Trophoblast cell (in vitro differentiated cells and primary cell): ENCODE measurements around the gene DDX17.

Experiments
- DNase-seq, 2 donors: peaks; one replicate each; pipeline ENCODE4 v3.0.0-alpha.2; 2016
- H2AFZ ChIP-seq: 2 replicates; pipeline ENCODE4 v1.6.1; 2013; ENCODE audit warnings: low read length, moderate library complexity, mild to moderate bottlenecking; ENCODE audit not compliant: insufficient read depth, poor library complexity
- H2AK5ac ChIP-seq: 2 replicates; pipeline ENCODE4 v1.6.1; 2013; ENCODE audit warnings: mild to moderate bottlenecking, low read length
- H2BK120ac ChIP-seq: 2 replicates; pipeline ENCODE4 v1.6.1; 2013; ENCODE audit warnings: low read length, mild to moderate bottlenecking, moderate library complexity; ENCODE audit not compliant: insufficient read depth, poor library complexity
- H2BK12ac ChIP-seq: 2 replicates; pipeline ENCODE4 v1.6.1; 2013; ENCODE audit warnings: mild to moderate bottlenecking, low read length, moderate library complexity
- H2BK5ac ChIP-seq: 2 replicates; pipeline ENCODE4 v1.6.1; 2013; ENCODE audit warnings: low read length, low read depth, moderate library complexity, mild to moderate bottlenecking; ENCODE audit not compliant: poor library complexity
- H3K14ac ChIP-seq: 2 replicates; pipeline ENCODE4 v1.6.1; 2013; ENCODE audit warnings: mild to moderate bottlenecking, low read length
- H3K18ac ChIP-seq: 2 replicates; pipeline ENCODE4 v1.6.1; 2013; ENCODE audit warnings: mild to moderate bottlenecking, low read length
- H3K23ac ChIP-seq: 2 replicates; pipeline ENCODE4 v1.6.1; 2013; ENCODE audit warnings: low read length
- H3K27ac ChIP-seq: 2 replicates; pipeline ENCODE4 v1.5.1; 2013; ENCODE audit warnings: low read depth, mild to moderate bottlenecking, inconsistent platforms, low read length, moderate library complexity
- H3K27me3 ChIP-seq: 2 replicates; pipeline ENCODE4 v1.6.1; 2013; ENCODE audit warnings: inconsistent platforms, mild to moderate bottlenecking, low read length, moderate library complexity; ENCODE audit not compliant: insufficient read depth
- H3K36me3 ChIP-seq, 2 experiments: 1 replicate in 1 of 2; 2 replicates in 1 of 2; pipeline ENCODE4 v1.6.1; 2013; ENCODE audit warnings: low read length in 2 of 2, mild to moderate bottlenecking in 2 of 2, moderate library complexity in 1 of 2; ENCODE audit not compliant: insufficient read depth in 2 of 2, control insufficient read depth in 1 of 2
- H3K4ac ChIP-seq: 2 replicates; pipeline ENCODE4 v1.6.1; 2013; ENCODE audit warnings: low read depth, mild to moderate bottlenecking, low read length, moderate library complexity
- H3K4me1 ChIP-seq, 2 experiments: 1 replicate in 1 of 2; 2 replicates in 1 of 2; pipeline ENCODE4 v1.6.1; 2013; ENCODE audit warnings: low read length in 2 of 2, mild to moderate bottlenecking in 2 of 2, moderate library complexity in 1 of 2; ENCODE audit not compliant: insufficient read depth in 2 of 2, control insufficient read depth in 1 of 2
- H3K4me2 ChIP-seq: 2 replicates; pipeline ENCODE4 v1.6.1; 2013; ENCODE audit warnings: inconsistent platforms, mild to moderate bottlenecking, low read length, moderate library complexity
- H3K4me3 ChIP-seq: 2 replicates; pipeline ENCODE4 v1.5.1; 2013; ENCODE audit warnings: mild to moderate bottlenecking, low read depth, low read length, inconsistent platforms
- H3K79me1 ChIP-seq: one replicate; pipeline ENCODE4 v1.6.1; 2013; ENCODE audit warnings: low read length
- H3K79me2 ChIP-seq: 2 replicates; pipeline ENCODE4 v1.6.1; 2013; ENCODE audit warnings: low read length, mild to moderate bottlenecking; ENCODE audit not compliant: control insufficient read depth, insufficient read depth, poor library complexity
- H3K9ac ChIP-seq: 2 replicates; pipeline ENCODE4 v1.6.1; 2013; ENCODE audit warnings: mild to moderate bottlenecking, low read length
- H3K9me3 ChIP-seq: 2 replicates; pipeline ENCODE4 v1.6.1; 2013; ENCODE audit warnings: low read depth, mild to moderate bottlenecking, control low read depth, inconsistent platforms, low read length; ENCODE audit not compliant: insufficient read depth
- H4K12ac ChIP-seq: 2 replicates; pipeline ENCODE4 v1.6.1; 2013; ENCODE audit warnings: low read depth, mild to moderate bottlenecking, low read length, moderate library complexity
- H4K8ac ChIP-seq: 2 replicates; pipeline ENCODE4 v1.6.1; 2013; ENCODE audit warnings: low read depth, mild to moderate bottlenecking, low read length, moderate library complexity
- H4K91ac ChIP-seq: one replicate; pipeline ENCODE4 v1.6.1; 2013; ENCODE audit warnings: low read depth, mild to moderate bottlenecking, low read length, moderate library complexity
- WGBS: extraction: QIAGEN DNeasy Blood & Tissue Kit; methylation state at CpG from one replicate; pipeline ENCODE4 v1.1.7; 2013; ENCODE audit warnings: missing lambda C conversion rate; ENCODE audit not compliant: insufficient read length, insufficient coverage; ENCODE audit errors: extremely low coverage; 5-methylcytosine and 5-hydroxymethylcytosine counted together

The DDX17 gene

GRCh38 chr22:38443628-38444521, 62.2 kb downstream of the DDX17 start:
- Histone ChIP-seq H4K8ac (no peak overlapping the region), H3K4ac (no peak overlapping the region), H3K14ac (no peak overlapping the region), H3K79me2 (no peaks in the 10 kb centered on the region), H2BK120ac (no peak overlapping the region), H4K91ac (no peak overlapping the region), H3K79me1 (no peaks in the 10 kb centered on the region), H3K9me3 (peaks cover 5% of the 10 kb centered on the region), H3K23ac (no peak overlapping the region), H2BK12ac (no peak overlapping the region), H2AFZ (no peak overlapping the region), H3K4me1 (no peaks in the 10 kb centered on the region), H3K18ac (no peak overlapping the region), H3K4me2 (no peak overlapping the region), H2BK5ac (no peak overlapping the region), H2AK5ac (no peak overlapping the region), H3K27ac (no peak overlapping the region), H3K9ac (no peak overlapping the region), H3K27me3 (no peaks in the 10 kb centered on the region), H3K4me3 (peak overlapping the region; percentile 30), H4K12ac (no peak overlapping the region), H3K36me3 (no peaks in the 10 kb centered on the region)
- no CpG with 5 or more reads among the region's 21 CpGs for WGBS
- DNase-seq: no peak

GRCh38 chr22:38442967-38443627, 63.0 kb downstream of the DDX17 start:
- Histone ChIP-seq H3K4ac (no peak overlapping the region), H3K79me2 (no peaks in the 10 kb centered on the region), H3K4me2 (no peak overlapping the region), H3K36me3 (no peaks in the 10 kb centered on the region), H3K4me3 (peak overlapping the region; percentile 30), H3K27ac (no peak overlapping the region), H3K23ac (no peak overlapping the region), H3K79me1 (no peaks in the 10 kb centered on the region), H3K4me1 (no peaks in the 10 kb centered on the region), H3K9me3 (peaks cover 5% of the 10 kb centered on the region), H2BK120ac (no peak overlapping the region), H3K18ac (no peak overlapping the region), H3K9ac (no peak overlapping the region), H4K91ac (no peak overlapping the region), H2AFZ (no peak overlapping the region), H2BK5ac (no peak overlapping the region), H2BK12ac (no peak overlapping the region), H3K27me3 (no peaks in the 10 kb centered on the region), H2AK5ac (no peak overlapping the region), H3K14ac (no peak overlapping the region), H4K12ac (no peak overlapping the region), H4K8ac (no peak overlapping the region)
- no CpG with 5 or more reads among the region's 13 CpGs for WGBS
- no peak for DNase-seq

GRCh38 chr22:38441620-38442287, 64.4 kb downstream of the DDX17 start:
- Histone ChIP-seq H3K79me1 (no peaks in the 10 kb centered on the region), H3K9ac (no peak overlapping the region), H4K8ac (no peak overlapping the region), H3K4me3 (no peak overlapping the region), H3K4me2 (no peak overlapping the region), H3K9me3 (peaks cover 5% of the 10 kb centered on the region), H3K27ac (no peak overlapping the region), H3K14ac (no peak overlapping the region), H4K91ac (no peak overlapping the region), H3K27me3 (no peaks in the 10 kb centered on the region), H3K23ac (no peak overlapping the region), H3K79me2 (no peaks in the 10 kb centered on the region), H3K4ac (no peak overlapping the region), H2BK12ac (no peak overlapping the region), H3K18ac (no peak overlapping the region), H2BK5ac (no peak overlapping the region), H2AFZ (no peak overlapping the region), H2BK120ac (no peak overlapping the region), H2AK5ac (no peak overlapping the region), H3K4me1 (no peaks in the 10 kb centered on the region), H4K12ac (no peak overlapping the region), H3K36me3 (no peaks in the 10 kb centered on the region)
- WGBS: no CpG with 5 or more reads among the region's 16 CpGs
- DNase-seq: no peak

GRCh38 chr22:38440747-38441350, 65.3 kb downstream of the DDX17 start:
- Histone ChIP-seq H3K4me3 (no peak overlapping the region), H4K12ac (no peak overlapping the region), H4K91ac (no peak overlapping the region), H3K27me3 (no peaks in the 10 kb centered on the region), H3K79me1 (no peaks in the 10 kb centered on the region), H3K4me2 (no peak overlapping the region), H2BK120ac (no peak overlapping the region), H2AFZ (no peak overlapping the region), H2AK5ac (no peak overlapping the region), H2BK5ac (no peak overlapping the region), H2BK12ac (no peak overlapping the region), H3K4me1 (no peaks in the 10 kb centered on the region), H3K27ac (no peak overlapping the region), H3K9me3 (peaks cover 4% of the 10 kb centered on the region), H3K4ac (no peak overlapping the region), H3K23ac (no peak overlapping the region), H3K18ac (no peak overlapping the region), H3K79me2 (no peaks in the 10 kb centered on the region), H3K14ac (no peak overlapping the region), H4K8ac (no peak overlapping the region), H3K36me3 (no peaks in the 10 kb centered on the region), H3K9ac (no peak overlapping the region)
- no CpG with 5 or more reads among the region's 14 CpGs for WGBS
- no peak for DNase-seq
